ENCODE results near the gene KRCC1. TPM values are rescaled to one million over a fixed set of nuclear protein-coding genes. Genes with fewer than 3 reads are reported as not detected.

Gene KRCC1
- polyA plus RNA-seq, 3 donors = 10.8 to 31.6 (median 24.7) TPM

GRCh38 chr2:88085099-88085498 lies 29.5 kb upstream of the KRCC1 start:
- no peak overlapping the region for H3K27ac ChIP-seq (ENCODE audit: low read depth in 1 of 2, low read length in 2 of 2)
- H2AFZ ChIP-seq (ENCODE audit: insufficient read depth, low read depth, low read length, poor library complexity, severe bottlenecking) = no peak overlapping the region
- DNase-seq = no peak
- H3K4me1 Mint-ChIP-seq = no peaks in the 10 kb centered on the region
- H3K9me3 Mint-ChIP-seq = no peaks in the 10 kb centered on the region
- peaks cover 1 to 3% (median 2%) of the 10 kb centered on the region in 3 donors for H3K27me3 Mint-ChIP-seq (ENCODE audit: low read depth in 3 of 3)
- no peak overlapping the region for H3K4me3 ChIP-seq (replicated peaks in 1 of 3; ENCODE audit: low read depth in 2 of 3, low read length in 3 of 3)
- H3K4me1 ChIP-seq (ENCODE audit: control insufficient read depth in 1 of 2, insufficient read depth in 2 of 2, low read length in 2 of 2) = no peaks in the 10 kb centered on the region
- H3K4me2 ChIP-seq (replicated peaks; ENCODE audit: extremely low read depth, low read length, poor library complexity, severe bottlenecking) = no peak overlapping the region
- no peaks in the 10 kb centered on the region for H4K20me1 ChIP-seq (ENCODE audit: insufficient read depth, low read length)
- H3K4me3 Mint-ChIP-seq = no peak overlapping the region
- H3K36me3 ChIP-seq (replicated peaks in 1 of 2; ENCODE audit: control insufficient read depth in 1 of 2, insufficient read depth in 2 of 2, low read length in 2 of 2) = no peaks in the 10 kb centered on the region
- WGBS (ENCODE audit: insufficient coverage) = 86% methylated on average over 1 of the region's 2 CpGs
- H3K27me3 ChIP-seq (ENCODE audit: control insufficient read depth in 2 of 2, insufficient read depth in 2 of 2, low read length in 2 of 2) = no peaks in the 10 kb centered on the region
- intact Hi-C loops (cut with micrococcal nuclease) = no loop called here
- H3K27ac Mint-ChIP-seq = no peak overlapping the region
- no peaks in the 10 kb centered on the region for H3K36me3 Mint-ChIP-seq
- H3K9me3 ChIP-seq (replicated peaks in 1 of 2; ENCODE audit: control insufficient read depth in 1 of 2, insufficient read depth in 1 of 2, low read length in 2 of 2) = no peaks in the 10 kb centered on the region
- no peak overlapping the region for H3K9ac ChIP-seq (ENCODE audit: insufficient read depth, low read length, poor library complexity, severe bottlenecking)
- TF ChIP-seq CTCF (IDR thresholded peaks at IDR 0.05) = no peak
- H3K79me2 ChIP-seq (ENCODE audit: insufficient read depth, low read length) = no peaks in the 10 kb centered on the region

GRCh38 chr2:88082781-88083180 lies 27.2 kb upstream of the KRCC1 start:
- H3K36me3 ChIP-seq (replicated peaks in 1 of 2; ENCODE audit: control insufficient read depth in 1 of 2, insufficient read depth in 2 of 2, low read length in 2 of 2) = no peaks in the 10 kb centered on the region
- H3K4me1 ChIP-seq (ENCODE audit: control insufficient read depth in 1 of 2, insufficient read depth in 2 of 2, low read length in 2 of 2) = no peaks in the 10 kb centered on the region
- Mint-ChIP-seq H3K9me3 (no peaks in the 10 kb centered on the region), H3K36me3 (no peaks in the 10 kb centered on the region), H3K27me3 (ENCODE audit: low read depth in 3 of 3) (peaks cover 1 to 2% (median 1%) of the 10 kb centered on the region in 3 donors), H3K4me1 (no peaks in the 10 kb centered on the region), H3K27ac (no peak overlapping the region), H3K4me3 (no peak overlapping the region)
- WGBS (ENCODE audit: insufficient coverage) = no CpG with 5 or more reads among the region's 1 CpG
- H3K27me3 ChIP-seq (ENCODE audit: control insufficient read depth in 2 of 2, insufficient read depth in 2 of 2, low read length in 2 of 2) = no peaks in the 10 kb centered on the region
- no peak for DNase-seq
- intact Hi-C loops (cut with micrococcal nuclease) = no loop called here
- no peaks in the 10 kb centered on the region for H4K20me1 ChIP-seq (ENCODE audit: insufficient read depth, low read length)
- H2AFZ ChIP-seq (ENCODE audit: insufficient read depth, low read depth, low read length, poor library complexity, severe bottlenecking) = no peak overlapping the region
- no peak overlapping the region for H3K9ac ChIP-seq (ENCODE audit: insufficient read depth, low read length, poor library complexity, severe bottlenecking)
- H3K4me3 ChIP-seq (replicated peaks in 1 of 3; ENCODE audit: low read depth in 2 of 3, low read length in 3 of 3) = no peak overlapping the region
- no peak for TF ChIP-seq CTCF (IDR thresholded peaks at IDR 0.05)
- no peak overlapping the region for H3K27ac ChIP-seq (ENCODE audit: low read depth in 1 of 2, low read length in 2 of 2)
- H3K9me3 ChIP-seq (replicated peaks in 1 of 2; ENCODE audit: control insufficient read depth in 1 of 2, insufficient read depth in 1 of 2, low read length in 2 of 2) = no peaks in the 10 kb centered on the region
- no peak overlapping the region for H3K4me2 ChIP-seq (replicated peaks; ENCODE audit: extremely low read depth, low read length, poor library complexity, severe bottlenecking)
- H3K79me2 ChIP-seq (ENCODE audit: insufficient read depth, low read length) = no peaks in the 10 kb centered on the region
